K562 (cell line): Measurements from ENCODE around the gene OBSL1. TPM values are rescaled to one million over a fixed set of nuclear protein-coding genes. Genes with fewer than 3 reads are reported as not detected.

Experiments used
- BHLHE40 ChIP-seq: IDR thresholded peaks from 2 replicates; pipeline ENCODE4 v1.6.1; 2011; ENCODE audit warnings: low read length, improper control_type of control experiment
- CGGBP1 ChIP-seq: fragments of 250-450 bp; sonication (Bioruptor Pico); IDR thresholded peaks from 2 replicates; pipeline ENCODE4 v1.9.0; 2021; ENCODE audit warnings: mild to moderate bottlenecking
- GTF2F1 ChIP-seq: IDR thresholded peaks from 2 replicates; pipeline ENCODE4 v1.6.1; 2011; ENCODE audit warnings: low read depth, low read length, improper control_type of control experiment
- MIER1 ChIP-seq: fragments of 450-650 bp; IDR thresholded peaks from 2 replicates; pipeline ENCODE4 v1.6.1; 2016; ENCODE audit warnings: antibody characterized with exemption, mild to moderate bottlenecking, low read depth
- MLLT1 ChIP-seq, 2 experiments: fragments of 450-650 bp; IDR thresholded peaks; 2 replicates each; pipeline ENCODE4 v1.6.1; 2016
- NFYB ChIP-seq: IDR thresholded peaks from 2 replicates; pipeline ENCODE4 v1.6.1; 2011; ENCODE audit warnings: mild to moderate bottlenecking, moderate library complexity; ENCODE audit not compliant: insufficient read length; ENCODE audit errors: extremely low read depth
- PCBP2 ChIP-seq: fragments of 200-400 bp; formaldehyde crosslinking; IDR thresholded peaks from 2 replicates; pipeline ENCODE4 v1.6.1; 2018; ENCODE audit warnings: low read length, low read depth, mild to moderate bottlenecking, moderate library complexity; ENCODE audit not compliant: poor library complexity, severe bottlenecking
- PML ChIP-seq: IDR thresholded peaks from 2 replicates; pipeline ENCODE4 v1.6.1; 2012; ENCODE audit warnings: low read length, inconsistent platforms
- POLR2AphosphoS5 ChIP-seq: IDR thresholded peaks from 2 replicates; pipeline ENCODE4 v1.6.1; 2011; ENCODE audit warnings: mild to moderate bottlenecking, low read depth, low read length, moderate library complexity; ENCODE audit not compliant: control insufficient read depth, insufficient read depth
- SOX6 ChIP-seq: fragments of 450-650 bp; IDR thresholded peaks from 2 replicates; pipeline ENCODE4 v1.6.1; 2014; ENCODE audit warnings: mild to moderate bottlenecking
- STAT5A ChIP-seq: IDR thresholded peaks from 2 replicates; pipeline ENCODE4 v1.6.1; 2012; ENCODE audit warnings: low read length, inconsistent platforms, borderline replicate concordance
- TRIM28 ChIP-seq: fragments of 450-650 bp; IDR thresholded peaks from 2 replicates; pipeline ENCODE4 v1.6.1; 2017
- ZHX1 ChIP-seq: fragments of 150-350 bp; conservative IDR thresholded peaks from 2 replicates; pipeline ENCODE4 v1.6.1; 2014; ENCODE audit warnings: low read length
- ZMIZ1 ChIP-seq, 2 experiments: fragments of 150-350 bp in 1 of 2; IDR thresholded peaks; 2 replicates each; pipeline ENCODE4 v1.6.1; 2012 to 2016; ENCODE audit warnings: low read depth in 2 of 2, low read length in 2 of 2, mild to moderate bottlenecking in 1 of 2, moderate library complexity in 1 of 2
- ZNF79 ChIP-seq: fragments of 250-450 bp; sonication (Bioruptor Pico); IDR thresholded peaks from 2 replicates; pipeline ENCODE4 v1.4.0; 2020; ENCODE audit warnings: low read depth, mild to moderate bottlenecking, moderate library complexity
- polyA plus RNA-seq, 8 experiments: library from polyadenylated mRNA; depleted of rRNA in 4 of 8; stranded (reverse) in 5 of 8; unstranded in 3 of 8; fragments of >200 nt; fragmentation: Nextera tagmentation in 2 of 8; fragmentation: Illumina TruSeq in 1 of 8; extraction: Ambion mirVana in 2 of 8; extraction: Trizol in 1 of 8; gene quantifications; 2 replicates each; pipeline versions ENCODE4 v1.2.1 to v1.2.3, GENCODE V29; 2011 to 2014; ENCODE audit warnings: inconsistent platforms in 1 of 8, missing spikeins in 1 of 8
- total RNA-seq, 7 experiments: library from RNA; depleted of rRNA in 6 of 7; stranded (reverse); fragments of >200 nt in 6 of 7; fragmentation: Illumina TruSeq in 2 of 7; extraction: Trizol in 2 of 7; gene quantifications; 2 replicates each; pipeline versions ENCODE4 v1.2.1 to v1.2.3, GENCODE V29; 2011 to 2021; ENCODE audit warnings: low replicate concordance in 1 of 7
- TF ChIP-seq, protein P1 (sequence below): fragments of 450-650 bp; formaldehyde crosslinking; IDR thresholded peaks from 2 replicates; pipeline ENCODE4 v1.4.0; 2022; ENCODE audit warnings: missing genetic modification characterization

Gene OBSL1
- total and polyA plus RNA-seq, 9 of the 15 experiments (the other 6 are each of a cell fraction or from before 2014, with no cell fraction given) = 1.2 to 26.6 (median 8.6) TPM

DNA sequence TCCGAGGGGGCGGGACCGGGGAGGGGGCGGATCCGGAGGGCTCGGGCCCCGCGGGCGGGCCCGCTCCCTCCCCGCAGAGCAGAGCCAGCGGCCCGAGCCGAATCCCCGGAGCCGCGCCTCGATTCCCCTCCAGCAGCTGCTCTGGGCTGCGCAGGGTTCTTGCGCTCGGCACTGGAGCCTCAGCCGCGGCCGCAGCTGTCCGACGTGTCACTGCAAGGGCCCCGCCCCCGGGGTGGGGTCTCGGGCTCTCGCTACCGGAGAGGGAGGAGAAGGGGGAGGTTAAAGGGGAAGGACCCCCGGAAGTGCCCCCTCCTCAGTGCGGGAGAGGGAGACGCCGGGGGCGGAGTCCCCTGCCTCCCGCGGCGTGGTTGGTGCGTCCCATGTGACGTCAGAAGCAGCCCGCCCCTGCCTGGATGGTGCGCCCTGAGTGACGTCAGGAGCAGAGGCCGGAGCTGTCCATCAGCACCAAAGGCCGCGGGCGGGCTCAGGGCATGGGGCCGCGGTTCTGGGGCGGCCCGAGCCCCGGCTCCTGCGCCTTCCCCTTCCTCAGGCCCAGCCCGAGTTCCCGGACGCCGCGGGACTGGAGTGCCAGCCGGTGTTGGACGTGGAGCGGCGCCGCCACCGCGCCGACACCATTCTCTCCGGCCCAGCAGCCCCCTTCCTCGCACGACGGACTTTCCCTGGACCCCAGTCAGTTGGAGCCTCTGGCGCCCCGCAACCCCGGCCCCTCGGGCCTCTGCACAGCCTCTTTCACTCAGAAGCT, 27.6 kb downstream of the OBSL1 start, which contains the start of the genes CHPF and TMEM198 (continued):
- TF ChIP-seq ZHX1 (no peak), PML (no peak; the same call in 1 of the 2 replicates), BHLHE40 (peak; percentile 38; the same call in 1 of the 2 replicates), POLR2AphosphoS5 (0 out of 2 replicates have a peak, but pooled peaks have one; percentile 18), CGGBP1 (CRISPR knock-in tag) (no peak), ZNF79 (no peak), SOX6 (no peak), ZMIZ1 (IDR thresholded peaks at IDR 0.05; ENCODE audit: low read depth in 2 of 2, low read length in 2 of 2) (no peak; a peak in 1 of 4 replicates), MIER1 (peak; percentile 86), TRIM28 (no peak), MLLT1 (IDR thresholded peaks at IDR 0.05) (peak in 1 of 2 experiments; percentile 91; a peak in 2 of 4 replicates), STAT5A (no peak), GTF2F1 (no peak), PCBP2 (no peak), NFYB (peak; percentile 3)
- TF ChIP-seq, protein P1, sequence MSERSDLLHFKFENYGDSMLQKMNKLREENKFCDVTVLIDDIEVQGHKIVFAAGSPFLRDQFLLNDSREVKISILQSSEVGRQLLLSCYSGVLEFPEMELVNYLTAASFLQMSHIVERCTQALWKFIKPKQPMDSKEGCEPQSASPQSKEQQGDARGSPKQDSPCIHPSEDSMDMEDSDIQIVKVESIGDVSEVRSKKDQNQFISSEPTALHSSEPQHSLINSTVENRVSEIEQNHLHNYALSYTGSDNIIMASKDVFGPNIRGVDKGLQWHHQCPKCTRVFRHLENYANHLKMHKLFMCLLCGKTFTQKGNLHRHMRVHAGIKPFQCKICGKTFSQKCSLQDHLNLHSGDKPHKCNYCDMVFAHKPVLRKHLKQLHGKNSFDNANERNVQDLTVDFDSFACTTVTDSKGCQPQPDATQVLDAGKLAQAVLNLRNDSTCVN (CRISPR knock-in tag) = no peak
